WTC11 (cell line): ENCODE measurements around the gene ZNF800. TPM values are rescaled to one million over a fixed set of nuclear protein-coding genes. Genes with fewer than 3 reads are reported as not detected.

ENCODE experiments used
- ATAC-seq: fragments of 200-7000 bp; cut with Tn5 transposase; 2 replicates; pipeline ENCODE4 v1.10.0; 2021; ENCODE audit warnings: mild to moderate bottlenecking, moderate library complexity
- CTCF ChIA-PET: fragments of 300-600 bp; sonication (Branson Sonifier 250); formaldehyde crosslinking; loops from one replicate; lab custom pipeline; 2021; ENCODE audit warnings: antibody characterized with exemption; lab: Charles Lee
- POLR2A ChIA-PET: fragments of 350-600 bp; sonication (Branson Sonifier 250); formaldehyde crosslinking; loops from one replicate; lab custom pipeline; 2021; ENCODE audit warnings: antibody characterized with exemption; lab: Charles Lee
- DNase-seq: peaks from one replicate; pipeline ENCODE4 v3.0.0; 2021; ENCODE audit warnings: low spot score
- H3K27ac Mint-ChIP-seq: 2 replicates; pipeline ENCODE4 v1.8.0; 2021; ENCODE audit warnings: mixed read lengths
- H3K27me3 Mint-ChIP-seq: 2 replicates; pipeline ENCODE4 v1.8.0; 2021; ENCODE audit warnings: low read depth, mild to moderate bottlenecking, moderate library complexity, mixed read lengths
- H3K36me3 Mint-ChIP-seq: 2 replicates; pipeline ENCODE4 v1.8.0; 2021; ENCODE audit warnings: mixed read lengths
- H3K4me1 Mint-ChIP-seq: 2 replicates; pipeline ENCODE4 v1.8.0; 2022; ENCODE audit warnings: mixed read lengths
- H3K4me3 Mint-ChIP-seq: 2 replicates; pipeline ENCODE4 v1.8.0; 2021; ENCODE audit warnings: mild to moderate bottlenecking, moderate library complexity, mixed read lengths
- H3K9me3 Mint-ChIP-seq: 2 replicates; pipeline ENCODE4 v1.8.0; 2021; ENCODE audit warnings: mixed read lengths
- ATF3 ChIP-seq: sonication (generic); formaldehyde crosslinking; conservative IDR thresholded peaks from 2 replicates; pipeline ENCODE4 v1.8.1; 2022; ENCODE audit warnings: mild to moderate bottlenecking, missing genetic modification reagents
- CDX4 ChIP-seq: fragments of 250-450 bp; sonication (Bioruptor Pico); IDR thresholded peaks from 2 replicates; pipeline ENCODE4 v1.9.0; 2021; ENCODE audit warnings: moderate library complexity, mild to moderate bottlenecking, inconsistent platforms, borderline replicate concordance
- CTCF ChIP-seq: fragments of 200-600 bp; IDR thresholded peaks from 2 replicates; pipeline ENCODE4 v1.8.0; 2022; ENCODE audit warnings: antibody characterized with exemption
- ERG ChIP-seq: fragments of 250-450 bp; sonication (Bioruptor Pico); IDR thresholded peaks from 2 replicates; pipeline ENCODE4 v1.8.0; 2021; ENCODE audit warnings: mild to moderate bottlenecking
- FOXK1 ChIP-seq: sonication (generic); formaldehyde crosslinking; IDR thresholded peaks from 2 replicates; pipeline ENCODE4 v1.8.0; 2022; ENCODE audit warnings: mild to moderate bottlenecking, moderate library complexity, missing genetic modification reagents
- HMGA2 ChIP-seq: fragments of 250-450 bp; sonication (Bioruptor Pico); IDR thresholded peaks from 2 replicates; pipeline ENCODE4 v1.4.0; 2021; ENCODE audit warnings: mild to moderate bottlenecking, moderate library complexity
- HMGXB4 ChIP-seq: sonication (generic); formaldehyde crosslinking; IDR thresholded peaks from 2 replicates; pipeline ENCODE4 v1.8.1; 2023; ENCODE audit warnings: mild to moderate bottlenecking, moderate library complexity, missing genetic modification reagents
- IRF1 ChIP-seq: sonication (generic); formaldehyde crosslinking; IDR thresholded peaks from 2 replicates; pipeline ENCODE4 v1.8.0; 2023; ENCODE audit warnings: missing genetic modification reagents
- IRF2 ChIP-seq: sonication (generic); formaldehyde crosslinking; IDR thresholded peaks from 2 replicates; pipeline ENCODE4 v1.8.0; 2022; ENCODE audit warnings: low read depth, missing genetic modification reagents, borderline replicate concordance
- JUN ChIP-seq: sonication (generic); formaldehyde crosslinking; IDR thresholded peaks from 2 replicates; pipeline ENCODE4 v1.8.0; 2023; ENCODE audit warnings: mild to moderate bottlenecking, missing genetic modification reagents
- KAT7 ChIP-seq: sonication (generic); formaldehyde crosslinking; IDR thresholded peaks from 2 replicates; pipeline ENCODE4 v1.8.1; 2023; ENCODE audit warnings: missing genetic modification reagents, mild to moderate bottlenecking, borderline replicate concordance
- MAX ChIP-seq: sonication (generic); formaldehyde crosslinking; IDR thresholded peaks from 2 replicates; pipeline ENCODE4 v1.8.0; 2022; ENCODE audit warnings: mild to moderate bottlenecking, missing genetic modification reagents
- NFE2L1 ChIP-seq: sonication (generic); formaldehyde crosslinking; IDR thresholded peaks from 2 replicates; pipeline ENCODE4 v1.8.1; 2023; ENCODE audit warnings: missing genetic modification reagents
- NR2C2 ChIP-seq: sonication (generic); formaldehyde crosslinking; IDR thresholded peaks from 2 replicates; pipeline ENCODE4 v1.8.0; 2022; ENCODE audit warnings: mild to moderate bottlenecking, missing genetic modification reagents
- OVOL2 ChIP-seq: fragments of 250-450 bp; sonication (Bioruptor Pico); IDR thresholded peaks from 2 replicates; pipeline ENCODE4 v1.9.0; 2021; ENCODE audit warnings: mild to moderate bottlenecking, borderline replicate concordance
- SMAD3 ChIP-seq: sonication (generic); formaldehyde crosslinking; IDR thresholded peaks from 2 replicates; pipeline ENCODE4 v1.8.0; 2022; ENCODE audit warnings: missing genetic modification reagents, mild to moderate bottlenecking, borderline replicate concordance
- TEAD1 ChIP-seq: sonication (generic); formaldehyde crosslinking; IDR thresholded peaks from 2 replicates; pipeline ENCODE4 v1.8.0; 2022; ENCODE audit warnings: mild to moderate bottlenecking, missing genetic modification reagents
- TP53 ChIP-seq: sonication (generic); formaldehyde crosslinking; IDR thresholded peaks from 2 replicates; pipeline ENCODE4 v1.8.1; 2023; ENCODE audit warnings: mild to moderate bottlenecking, missing genetic modification reagents
- ZBTB43 ChIP-seq: sonication (generic); formaldehyde crosslinking; IDR thresholded peaks from 2 replicates; pipeline ENCODE4 v1.8.1; 2023; ENCODE audit warnings: mild to moderate bottlenecking, missing genetic modification reagents
- ZNF121 ChIP-seq: sonication (generic); formaldehyde crosslinking; IDR thresholded peaks from 2 replicates; pipeline ENCODE4 v1.8.0; 2023; ENCODE audit warnings: missing genetic modification reagents
- ZNF232 ChIP-seq: sonication (generic); formaldehyde crosslinking; IDR thresholded peaks from 2 replicates; pipeline ENCODE4 v1.8.0; 2022; ENCODE audit warnings: mild to moderate bottlenecking, missing genetic modification reagents
- ZNF263 ChIP-seq: sonication (generic); formaldehyde crosslinking; IDR thresholded peaks from 2 replicates; pipeline ENCODE4 v1.8.1; 2022; ENCODE audit warnings: low read depth, mild to moderate bottlenecking, moderate library complexity, missing genetic modification reagents
- ZNF281 ChIP-seq: sonication (generic); formaldehyde crosslinking; IDR thresholded peaks from 2 replicates; pipeline ENCODE4 v1.8.0; 2023; ENCODE audit warnings: mild to moderate bottlenecking, missing genetic modification reagents
- ZNF416 ChIP-seq: fragments of 250-450 bp; sonication (Bioruptor Pico); IDR thresholded peaks from 2 replicates; pipeline ENCODE4 v1.9.0; 2021; ENCODE audit warnings: mild to moderate bottlenecking, inconsistent platforms
- ZNF423 ChIP-seq: fragments of 250-450 bp; sonication (Bioruptor Pico); IDR thresholded peaks from 2 replicates; pipeline ENCODE4 v2.1.2; 2022; ENCODE audit warnings: mild to moderate bottlenecking, moderate library complexity
- total RNA-seq: library from RNA; stranded (reverse); gene quantifications from 3 replicates; pipeline ENCODE4 v1.2.3, GENCODE V29; 2021

The ZNF800 gene
- total RNA-seq, 1 experiment from 2014 or later: 5.7 TPM

GRCh38 chr7:127336458-127336857 lies 56.0 kb downstream of the ZNF800 start:
- ChIA-PET POLR2A (no interaction called here), CTCF (interaction anchor here (1.0 kb wide), 1 partner anchor 11 kb away, joined by 3 read pairs; no protein-coding TSS in a partner anchor)
- no peak overlapping the region for H3K4me3 Mint-ChIP-seq
- no peak overlapping the region for H3K27ac Mint-ChIP-seq
- no peak for TF ChIP-seq ZNF416 (CRISPR knock-in tag)
- TF ChIP-seq JUN (CRISPR knock-in tag): no peak
- TF ChIP-seq NR2C2 (CRISPR knock-in tag): no peak
- no peak for TF ChIP-seq TP53 (CRISPR knock-in tag)
- no peak for TF ChIP-seq IRF2
- TF ChIP-seq HMGXB4 (CRISPR knock-in tag): no peak
- no peak for TF ChIP-seq CDX4 (CRISPR knock-in tag)
- no peak for TF ChIP-seq ZNF281 (CRISPR knock-in tag)
- TF ChIP-seq ZBTB43 (CRISPR knock-in tag): no peak
- no peak for TF ChIP-seq ZNF121 (CRISPR knock-in tag)
- no peak for TF ChIP-seq KAT7
- TF ChIP-seq MAX (CRISPR knock-in tag): no peak
- no peak for TF ChIP-seq ZNF263 (CRISPR knock-in tag)
- no peak for TF ChIP-seq TEAD1 (CRISPR knock-in tag)
- no peak for TF ChIP-seq SMAD3 (CRISPR knock-in tag)
- ATAC-seq (no peak), DNase-seq (no peak)
- no peaks in the 10 kb centered on the region for H3K4me1 Mint-ChIP-seq
- H3K9me3 Mint-ChIP-seq: no peaks in the 10 kb centered on the region
- no peaks in the 10 kb centered on the region for H3K36me3 Mint-ChIP-seq
- H3K27me3 Mint-ChIP-seq: peaks cover 40% of the 10 kb centered on the region

- Mint-ChIP-seq H3K9me3 (no peaks in the 10 kb centered on the region), H3K27me3 (peaks cover 32% of the 10 kb centered on the region), H3K27ac (no peak overlapping the region), H3K4me3 (no peak overlapping the region), H3K36me3 (no peaks in the 10 kb centered on the region), H3K4me1 (no peaks in the 10 kb centered on the region)
- DNase-seq: no peak
- CTCF ChIA-PET: no interaction called here
- POLR2A ChIA-PET: no interaction called here
- no peak for ATAC-seq
- TF ChIP-seq FOXK1 (no peak), OVOL2 (no peak), SMAD3 (CRISPR knock-in tag) (no peak), ZNF423 (CRISPR knock-in tag) (no peak), ZNF416 (CRISPR knock-in tag) (no peak), ZNF232 (no peak), CTCF (no peak), JUN (CRISPR knock-in tag) (no peak), ERG (CRISPR knock-in tag) (no peak), NFE2L1 (CRISPR knock-in tag) (no peak), HMGA2 (no peak), IRF1 (CRISPR knock-in tag) (no peak), ATF3 (CRISPR knock-in tag) (no peak)
Measured at GRCh38 chr7:127332880-127333279, 59.6 kb downstream of the ZNF800 start.
